Neural crest cell (in vitro differentiated cells): ENCODE results near the gene PDC. TPM values are rescaled to one million over a fixed set of nuclear protein-coding genes. Genes with fewer than 3 reads are reported as not detected.

Experiments
- DNase-seq: peaks from one replicate; pipeline ENCODE4 v3.0.0; 2021; ENCODE audit warnings: low read depth, mixed read lengths, low spot score
- H3K27ac Mint-ChIP-seq: one replicate; pipeline ENCODE4 v1.8.0; 2021; ENCODE audit warnings: mild to moderate bottlenecking, mixed read lengths; ENCODE audit not compliant: unreplicated experiment
- H3K27me3 Mint-ChIP-seq: 2 replicates; pipeline ENCODE4 v1.8.0; 2021; ENCODE audit warnings: low read depth, mild to moderate bottlenecking, mixed read lengths
- H3K36me3 Mint-ChIP-seq: 2 replicates; pipeline ENCODE4 v1.8.0; 2021; ENCODE audit warnings: low read depth, mild to moderate bottlenecking, mixed read lengths
- H3K4me1 Mint-ChIP-seq: 2 replicates; pipeline ENCODE4 v1.8.0; 2021; ENCODE audit warnings: mixed read lengths
- H3K4me3 Mint-ChIP-seq: one replicate; pipeline ENCODE4 v1.8.0; 2021; ENCODE audit warnings: mild to moderate bottlenecking, mixed read lengths
- H3K9me3 Mint-ChIP-seq: 2 replicates; pipeline ENCODE4 v1.8.0; 2021; ENCODE audit warnings: mixed read lengths
- total RNA-seq: library from RNA; stranded (reverse); gene quantifications from 2 replicates; pipeline ENCODE4 v1.2.1, GENCODE V29; 2021
- TF ChIP-seq, protein P1 (sequence below): fragments of 200-600 bp; sonication (generic); conservative IDR thresholded peaks from 2 replicates; pipeline ENCODE4 v1.5.0; 2021; ENCODE audit warnings: antibody characterized with exemption, mild to moderate bottlenecking

The PDC gene
- total RNA-seq, 1 donor from 2014 or later = not detected

DNA sequence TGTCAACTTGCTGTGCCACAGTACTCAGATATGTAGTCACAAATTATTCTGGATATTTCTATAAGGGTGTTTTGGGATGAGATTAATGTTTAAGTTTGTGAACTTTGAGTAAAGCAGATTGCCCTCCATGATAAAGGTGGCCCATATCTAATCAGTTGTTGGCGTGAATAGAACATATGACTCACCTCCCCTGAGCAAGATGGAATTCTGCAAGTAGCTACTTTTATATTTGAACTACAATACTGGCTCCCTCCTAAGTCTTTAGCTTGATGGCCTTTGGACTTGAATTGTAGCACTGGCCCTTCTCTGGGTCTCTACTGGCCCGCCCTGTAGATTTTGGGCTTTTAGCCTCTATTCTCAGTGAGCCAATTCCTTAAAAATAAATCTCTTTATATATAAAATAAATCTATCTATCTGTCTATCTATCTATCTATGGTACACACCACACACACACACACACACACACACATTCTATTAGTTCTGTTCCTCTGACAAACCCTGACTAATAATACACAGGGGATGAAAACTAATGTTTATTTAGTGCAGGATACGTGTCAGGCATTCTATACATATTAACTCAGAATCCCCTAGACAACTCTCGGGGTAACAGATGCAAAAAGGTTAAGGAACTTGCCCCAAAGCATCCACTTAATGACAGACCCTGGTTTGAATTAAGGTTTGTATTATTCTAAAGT is 37.9 kb upstream of the PDC start:
- H3K27me3 Mint-ChIP-seq = no peaks in the 10 kb centered on the region
- no peaks in the 10 kb centered on the region for H3K36me3 Mint-ChIP-seq
- DNase-seq = no peak

DNA sequence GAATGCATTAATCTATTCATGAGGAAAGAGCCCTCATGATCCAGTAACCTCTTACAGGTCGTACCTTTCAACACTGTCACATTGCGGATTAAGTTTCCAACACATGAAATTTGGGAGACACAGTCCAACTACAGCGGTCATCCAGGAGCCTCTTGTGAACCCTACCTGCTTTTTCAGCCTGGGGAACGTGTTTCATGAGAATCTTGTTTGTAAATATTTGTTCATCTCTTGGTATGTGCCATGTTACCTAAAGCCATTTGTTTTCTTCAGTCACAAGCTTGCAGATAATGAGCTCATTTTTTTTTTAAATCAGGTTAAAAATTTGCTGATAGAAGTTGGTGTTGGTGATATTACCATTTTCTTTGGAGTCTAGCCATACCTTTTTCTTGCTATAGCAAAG is 37.2 kb upstream of the PDC start:
- TF ChIP-seq, protein P1, sequence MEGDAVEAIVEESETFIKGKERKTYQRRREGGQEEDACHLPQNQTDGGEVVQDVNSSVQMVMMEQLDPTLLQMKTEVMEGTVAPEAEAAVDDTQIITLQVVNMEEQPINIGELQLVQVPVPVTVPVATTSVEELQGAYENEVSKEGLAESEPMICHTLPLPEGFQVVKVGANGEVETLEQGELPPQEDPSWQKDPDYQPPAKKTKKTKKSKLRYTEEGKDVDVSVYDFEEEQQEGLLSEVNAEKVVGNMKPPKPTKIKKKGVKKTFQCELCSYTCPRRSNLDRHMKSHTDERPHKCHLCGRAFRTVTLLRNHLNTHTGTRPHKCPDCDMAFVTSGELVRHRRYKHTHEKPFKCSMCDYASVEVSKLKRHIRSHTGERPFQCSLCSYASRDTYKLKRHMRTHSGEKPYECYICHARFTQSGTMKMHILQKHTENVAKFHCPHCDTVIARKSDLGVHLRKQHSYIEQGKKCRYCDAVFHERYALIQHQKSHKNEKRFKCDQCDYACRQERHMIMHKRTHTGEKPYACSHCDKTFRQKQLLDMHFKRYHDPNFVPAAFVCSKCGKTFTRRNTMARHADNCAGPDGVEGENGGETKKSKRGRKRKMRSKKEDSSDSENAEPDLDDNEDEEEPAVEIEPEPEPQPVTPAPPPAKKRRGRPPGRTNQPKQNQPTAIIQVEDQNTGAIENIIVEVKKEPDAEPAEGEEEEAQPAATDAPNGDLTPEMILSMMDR = no peak
- Mint-ChIP-seq H3K4me3 (no peak overlapping the region), H3K36me3 (no peaks in the 10 kb centered on the region), H3K27ac (no peak overlapping the region), H3K4me1 (peaks cover 8% of the 10 kb centered on the region), H3K27me3 (no peaks in the 10 kb centered on the region), H3K9me3 (peaks cover 2% of the 10 kb centered on the region)
- DNase-seq = no peak

More for the DNA sequence above, 37.9 kb upstream of the PDC start:
- peaks cover 8% of the 10 kb centered on the region for H3K4me1 Mint-ChIP-seq
- H3K4me3 Mint-ChIP-seq = no peak overlapping the region
- TF ChIP-seq, protein P1 = no peak
- no peak overlapping the region for H3K27ac Mint-ChIP-seq
- peaks cover 2% of the 10 kb centered on the region for H3K9me3 Mint-ChIP-seq

DNA sequence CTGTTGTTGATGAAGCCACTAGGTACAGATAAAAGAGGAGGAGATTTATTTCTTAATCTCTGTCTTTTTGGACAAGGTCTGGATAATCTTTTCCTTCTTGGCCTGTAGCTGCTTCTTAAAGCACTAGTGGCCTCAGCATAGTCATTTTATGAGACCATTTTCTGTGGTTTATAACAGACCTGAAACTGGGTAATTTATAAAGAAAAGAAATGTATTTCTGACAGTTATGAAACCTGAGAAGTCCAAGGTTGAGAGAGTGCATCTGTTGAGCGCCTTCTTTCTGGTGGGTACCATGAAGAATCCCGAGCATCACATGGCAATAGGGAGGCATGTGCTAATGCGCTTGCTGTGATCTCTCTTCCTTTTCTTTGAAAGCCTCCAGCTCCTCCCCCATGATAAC is 36.7 kb upstream of the PDC start:
- Mint-ChIP-seq H3K27ac (no peak overlapping the region), H3K4me3 (no peak overlapping the region), H3K36me3 (no peaks in the 10 kb centered on the region), H3K9me3 (peaks cover 2% of the 10 kb centered on the region), H3K27me3 (no peaks in the 10 kb centered on the region), H3K4me1 (peaks cover 8% of the 10 kb centered on the region)
- TF ChIP-seq, protein P1 = no peak
- no peak for DNase-seq

DNA sequence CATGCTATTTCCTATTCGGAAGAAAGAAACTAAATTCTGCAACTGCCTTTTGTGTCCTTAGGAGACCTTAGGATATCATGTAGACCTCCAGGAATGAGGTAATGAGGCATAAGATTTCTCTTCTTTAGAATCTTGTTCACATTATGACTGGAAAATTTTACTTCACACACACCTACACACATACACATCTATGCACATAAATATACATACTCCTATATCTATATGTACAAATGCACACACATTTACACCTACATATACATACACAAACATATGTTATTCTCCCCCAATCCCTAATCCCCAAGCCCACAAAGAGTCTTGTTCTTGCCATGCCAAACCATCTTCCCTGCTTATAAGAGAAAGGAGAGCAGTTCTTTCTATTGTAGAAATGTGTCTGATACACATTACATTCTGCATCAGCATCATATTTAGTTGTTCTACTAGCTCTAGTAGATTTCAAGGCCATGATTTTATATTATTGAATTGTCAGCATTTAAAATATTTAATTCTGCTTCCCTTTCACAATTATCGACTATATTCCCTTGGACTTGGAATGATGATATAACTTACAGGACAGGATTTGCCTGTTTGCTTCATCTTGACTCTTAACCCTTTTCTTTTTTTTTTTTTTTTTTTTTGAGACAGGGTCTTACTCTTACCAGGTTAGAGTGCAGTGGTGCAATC is 35.4 kb upstream of the PDC start:
- Mint-ChIP-seq H3K27me3 (no peaks in the 10 kb centered on the region), H3K4me3 (no peak overlapping the region), H3K4me1 (peaks cover 8% of the 10 kb centered on the region), H3K36me3 (no peaks in the 10 kb centered on the region), H3K9me3 (peaks cover 2% of the 10 kb centered on the region), H3K27ac (no peak overlapping the region)
- DNase-seq = no peak
- TF ChIP-seq, protein P1 = no peak

DNA sequence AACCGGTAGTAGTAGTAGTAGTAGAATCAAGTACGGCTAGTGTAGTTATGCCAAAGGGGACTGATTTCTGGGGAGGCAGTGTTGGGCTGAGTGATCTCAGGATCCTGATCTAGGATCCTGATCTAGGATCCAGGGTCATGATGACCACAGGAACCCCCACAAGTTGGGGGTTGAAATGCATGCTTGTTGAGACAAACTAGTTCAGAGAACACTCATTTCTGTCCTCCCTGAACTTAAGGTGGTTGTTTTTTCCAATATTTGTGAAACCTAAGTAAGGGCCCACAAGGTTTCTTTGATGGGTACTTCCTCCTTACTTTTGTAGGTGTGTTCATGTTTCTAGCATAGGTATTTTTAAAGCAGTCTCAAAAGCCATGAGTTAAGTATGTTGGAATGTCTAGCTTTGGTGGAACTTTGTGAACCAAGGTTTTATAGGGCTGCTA is 33.9 kb upstream of the PDC start:
- TF ChIP-seq, protein P1 = no peak
- no peak for DNase-seq
- no peak overlapping the region for H3K4me3 Mint-ChIP-seq
- H3K4me1 Mint-ChIP-seq = peaks cover 7% of the 10 kb centered on the region
- peaks cover 2% of the 10 kb centered on the region for H3K9me3 Mint-ChIP-seq
- H3K27me3 Mint-ChIP-seq = no peaks in the 10 kb centered on the region
- no peaks in the 10 kb centered on the region for H3K36me3 Mint-ChIP-seq
- H3K27ac Mint-ChIP-seq = no peak overlapping the region
